GM12865 (cell line): ENCODE results near the gene RNF224.

Experiments
- DNase-seq: peaks from one replicate; pipeline ENCODE4 v3.0.0; 2010; ENCODE audit warnings: low read depth
- H3K4me3 ChIP-seq: 2 replicates; pipeline ENCODE4 v1.5.1; 2011; ENCODE audit warnings: mild to moderate bottlenecking, low read depth, low read length, control low read depth
- CTCF ChIP-seq: IDR thresholded peaks from 2 replicates; pipeline ENCODE4 v1.5.1; 2011; ENCODE audit warnings: low read length, control low read depth, low read depth, inconsistent platforms; ENCODE audit not compliant: insufficient read depth; ENCODE audit errors: missing control alignments

Gene RNF224

GRCh38 chr9:137227054-137227852 lies at the start of gene RNF224:
TSS of gene RNF224 (plus strand) at chr9:137227502. CDS start at chr9:137228336, 834 bp downstream.
- peak; percentile 88 for DNase-seq
- H3K4me3 ChIP-seq = no peak within 1 kb of the TSS
- peak; percentile 94 for TF ChIP-seq CTCF

- no peak for DNase-seq
- TF ChIP-seq CTCF = no peak
- H3K4me3 ChIP-seq = no peak overlapping the region
These were observed 48.9 kb upstream of the RNF224 start for GRCh38 chr9:137178201-137178938.

GRCh38 chr9:137178939-137179630 lies 48.2 kb upstream of the RNF224 start:
- H3K4me3 ChIP-seq = no peak overlapping the region
- DNase-seq = no peak
- TF ChIP-seq CTCF = no peak

GRCh38 chr9:137179761-137180160 lies 47.5 kb upstream of the RNF224 start:
- no peak for TF ChIP-seq CTCF
- no peak for DNase-seq
- no peak overlapping the region for H3K4me3 ChIP-seq

- no peak for TF ChIP-seq CTCF
- DNase-seq = no peak
- no peak overlapping the region for H3K4me3 ChIP-seq
These were observed 46.8 kb upstream of the RNF224 start for GRCh38 chr9:137180491-137180890.

GRCh38 chr9:137181680-137182079 lies 45.6 kb upstream of the RNF224 start:
- DNase-seq = no peak
- no peak overlapping the region for H3K4me3 ChIP-seq
- no peak for TF ChIP-seq CTCF
